HCT116 (cell line): ENCODE measurements around the gene MBD3L1. TPM values are rescaled to one million over a fixed set of nuclear protein-coding genes. Genes with fewer than 3 reads are reported as not detected.

Source experiments
- ATAC-seq: fragments of 200-7000 bp; cut with Tn5 transposase; 2 replicates; pipeline ENCODE4 v1.9.1; 2020; ENCODE audit warnings: mild to moderate bottlenecking, moderate library complexity
- BruUV-seq: library from RNA; stranded (reverse); fragments of 400-500 nt; replicated peaks from 2 replicates; lab custom pipeline; 2021; lab: Mats Ljungman, UMichigan
- CTCF ChIA-PET: fragments of 300-600 bp; sonication (Branson Sonifier 250); formaldehyde crosslinking; loops from one replicate; lab custom pipeline; 2021; ENCODE audit warnings: antibody characterized with exemption; lab: Charles Lee
- POLR2A ChIA-PET: fragments of 300-600, 350-600 bp; sonication (Branson Sonifier 250); formaldehyde crosslinking; loops from one replicate; lab custom pipeline; 2021; ENCODE audit warnings: antibody characterized with exemption; lab: Charles Lee
- RAD21 ChIA-PET, 2 experiments: fragments of 300-600 bp; sonication (Branson Sonifier 250); formaldehyde crosslinking; loops; one replicate each; lab custom pipeline; 2023; ENCODE audit warnings: low total read pairs in 2 of 2; ENCODE audit not compliant: uncharacterized antibody in 2 of 2, unreplicated experiment in 2 of 2, low non-redundant PET in 1 of 2; lab: Charles Lee
- DNase-seq: peaks from one replicate; pipeline ENCODE4 v3.0.0-alpha.2; 2010; ENCODE audit warnings: low read depth, low spot score
- H2AFZ ChIP-seq: fragments of 200-600 bp; shearing (Covaris generic), sonication (generic); 2 replicates; pipeline ENCODE4 v1.6.1; 2017; ENCODE audit warnings: low read depth, mixed run types, mixed read lengths, antibody characterized with exemption, low read length; ENCODE audit not compliant: poor library complexity, severe bottlenecking
- H3K27ac ChIP-seq: 2 replicates; pipeline ENCODE4 v1.5.1; 2012; ENCODE audit warnings: low read depth, low read length
- H3K27me3 ChIP-seq: fragments of 200-600 bp; sonication (generic); 2 replicates; pipeline ENCODE4 v1.6.1; 2016; ENCODE audit warnings: mixed run types, low read length, mixed read lengths; ENCODE audit not compliant: insufficient read depth
- H3K36me3 ChIP-seq, 2 experiments: fragments of 200-500 bp in 1 of 2; fragments of 200-600 bp in 1 of 2; sonication (Bioruptor generic) in 1 of 2; sonication (generic) in 1 of 2; 2 replicates each; pipeline versions ENCODE4 v1.5.1 to v1.6.1; 2014 to 2016; ENCODE audit warnings: low read length in 2 of 2, inconsistent platforms in 1 of 2, mixed read lengths in 1 of 2, mixed run types in 1 of 2; ENCODE audit not compliant: insufficient read depth in 2 of 2, control insufficient read depth in 1 of 2
- H3K4me1 ChIP-seq, 2 experiments: fragments of 200-600 bp in 1 of 2; sonication (generic) in 1 of 2; 2 replicates each; pipeline versions ENCODE4 v1.5.1 to v1.6.1; 2012 to 2017; ENCODE audit warnings: low read length in 2 of 2, inconsistent platforms in 1 of 2, mild to moderate bottlenecking in 1 of 2, mixed read lengths in 1 of 2, mixed run types in 1 of 2, moderate library complexity in 1 of 2; ENCODE audit not compliant: insufficient read depth in 2 of 2, control insufficient read depth in 1 of 2
- H3K4me2 ChIP-seq: fragments of 200-600 bp; sonication (generic); 2 replicates; pipeline ENCODE4 v1.6.1; 2017; ENCODE audit warnings: mixed run types, low read length, mixed read lengths
- H3K4me3 ChIP-seq, 2 experiments: fragments of 200-600 bp in 1 of 2; sonication (generic) in 1 of 2; replicated peaks in 1 of 2; 2 replicates each; pipeline ENCODE4 v1.5.1; 2011 to 2016; ENCODE audit warnings: low read length in 2 of 2, control low read depth in 1 of 2, low read depth in 1 of 2, mild to moderate bottlenecking in 1 of 2, mixed read lengths in 1 of 2, mixed run types in 1 of 2
- H3K79me2 ChIP-seq: fragments of 200-600 bp; sonication (generic); 2 replicates; pipeline ENCODE4 v1.6.1; 2017; ENCODE audit warnings: mild to moderate bottlenecking, mixed run types, low read length, moderate library complexity, mixed read lengths; ENCODE audit not compliant: insufficient read depth
- H3K9ac ChIP-seq: fragments of 200-600 bp; sonication (generic); 2 replicates; pipeline ENCODE4 v1.6.1; 2016; ENCODE audit warnings: low read length, mixed read lengths
- H3K9me2 ChIP-seq: fragments of 200-600 bp; sonication (generic), shearing (Covaris generic); 2 replicates; pipeline ENCODE4 v1.6.1; 2017; ENCODE audit warnings: mixed run types, mild to moderate bottlenecking, moderate library complexity; ENCODE audit not compliant: insufficient read depth
- H3K9me3 ChIP-seq, 2 experiments: fragments of 200-500 bp in 1 of 2; fragments of 200-600 bp in 1 of 2; sonication (Bioruptor generic) in 1 of 2; sonication (generic) in 1 of 2; 2 replicates each; pipeline ENCODE4 v1.6.1; 2014 to 2017; ENCODE audit warnings: low read length in 2 of 2, mixed read lengths in 2 of 2, inconsistent platforms in 1 of 2, low read depth in 1 of 2, mild to moderate bottlenecking in 1 of 2, mixed run types in 1 of 2, moderate library complexity in 1 of 2; ENCODE audit not compliant: control insufficient read depth in 1 of 2, insufficient read depth in 1 of 2
- H4K20me1 ChIP-seq: fragments of 200-600 bp; sonication (generic), shearing (Covaris generic); 2 replicates; pipeline ENCODE4 v1.6.1; 2017; ENCODE audit warnings: mixed run types, mild to moderate bottlenecking, moderate library complexity; ENCODE audit not compliant: insufficient read depth
- CEBPB ChIP-seq: IDR thresholded peaks from 2 replicates; pipeline ENCODE4 v1.6.1; 2012; ENCODE audit warnings: low read depth
- EGR1 ChIP-seq: IDR thresholded peaks from 2 replicates; pipeline ENCODE4 v1.6.1; 2012; ENCODE audit warnings: low read depth
- ELF1 ChIP-seq: IDR thresholded peaks from 2 replicates; pipeline ENCODE4 v1.6.1; 2012; ENCODE audit warnings: low read depth, borderline replicate concordance
- EZH2 ChIP-seq: fragments of 200-600 bp; sonication (generic); IDR thresholded peaks from 2 replicates; pipeline ENCODE4 v1.6.1; 2017; ENCODE audit warnings: antibody characterized with exemption, mixed run types
- FOSL1 ChIP-seq: IDR thresholded peaks from 2 replicates; pipeline ENCODE4 v1.6.1; 2012; ENCODE audit warnings: low read depth
- JUND ChIP-seq: IDR thresholded peaks from 2 replicates; pipeline ENCODE4 v1.6.1; 2012
- POLR2A ChIP-seq: IDR thresholded peaks from 2 replicates; pipeline ENCODE4 v1.7.0; 2011; ENCODE audit warnings: borderline replicate concordance; ENCODE audit not compliant: insufficient read depth, insufficient read length; ENCODE audit errors: extremely low read depth
- RAD21 ChIP-seq: IDR thresholded peaks from 2 replicates; pipeline ENCODE4 v1.6.1; 2012; ENCODE audit warnings: low read depth, mild to moderate bottlenecking
- SIN3A ChIP-seq: IDR thresholded peaks from 2 replicates; pipeline ENCODE4 v1.6.1; 2012; ENCODE audit warnings: low read depth
- SP1 ChIP-seq: IDR thresholded peaks from 2 replicates; pipeline ENCODE4 v1.6.1; 2012; ENCODE audit warnings: low read depth
- SRF ChIP-seq: IDR thresholded peaks from 2 replicates; pipeline ENCODE4 v1.6.1; 2012; ENCODE audit warnings: low read depth
- TCF7L2 ChIP-seq: IDR thresholded peaks from 2 replicates; pipeline ENCODE4 v1.7.0; 2011; ENCODE audit warnings: borderline replicate concordance, inconsistent platforms; ENCODE audit not compliant: insufficient read depth, insufficient read length; ENCODE audit errors: extremely low read depth
- YY1 ChIP-seq: IDR thresholded peaks from 2 replicates; pipeline ENCODE4 v1.6.1; 2011; ENCODE audit warnings: low read length, low read depth, moderate library complexity, mild to moderate bottlenecking; ENCODE audit not compliant: insufficient replicate concordance; ENCODE audit errors: extremely low read depth
- ZFX ChIP-seq: fragments of 450-650 bp; IDR thresholded peaks from 2 replicates; pipeline ENCODE4 v1.6.1; 2017
- intact Hi-C: fragments of 100-400 bp; cut with micrococcal nuclease; formaldehyde crosslinking; loops from 2 replicates; pipeline ENCODE4 v1.10.0; 2022
- total RNA-seq: library from RNA; stranded (reverse); gene quantifications from one replicate; pipeline ENCODE4 v1.2.1, GENCODE V29; 2021; ENCODE audit not compliant: unreplicated experiment
- TF ChIP-seq, protein P1 (sequence below): IDR thresholded peaks from 2 replicates; pipeline ENCODE4 v1.6.1; 2012
- TF ChIP-seq, protein P2 (sequence below): IDR thresholded peaks from 2 replicates; pipeline ENCODE4 v1.6.1; 2012
- TF ChIP-seq, protein P3 (sequence below): IDR thresholded peaks from 2 replicates; pipeline ENCODE4 v1.6.1; 2011; ENCODE audit warnings: mild to moderate bottlenecking, low read length, moderate library complexity; ENCODE audit not compliant: insufficient replicate concordance; ENCODE audit errors: extremely low read depth
- TF ChIP-seq, protein P4 (sequence below), 3 experiments: fragments of 200-600 bp in 1 of 3; sonication (generic) in 1 of 3; IDR thresholded peaks in 2 of 3; conservative IDR thresholded peaks in 1 of 3; 2 replicates each; pipeline ENCODE4 v1.5.1; 2012 to 2017; ENCODE audit warnings: low read depth in 2 of 3, low read length in 2 of 3, antibody characterized with exemption in 1 of 3, borderline replicate concordance in 1 of 3, control low read depth in 1 of 3, mild to moderate bottlenecking in 1 of 3, mixed read lengths in 1 of 3, mixed run types in 1 of 3, moderate library complexity in 1 of 3; ENCODE audit not compliant: insufficient read depth in 1 of 3

The MBD3L1 gene
- total RNA-seq, 1 experiment from 2014 or later, result not detected

DNA sequence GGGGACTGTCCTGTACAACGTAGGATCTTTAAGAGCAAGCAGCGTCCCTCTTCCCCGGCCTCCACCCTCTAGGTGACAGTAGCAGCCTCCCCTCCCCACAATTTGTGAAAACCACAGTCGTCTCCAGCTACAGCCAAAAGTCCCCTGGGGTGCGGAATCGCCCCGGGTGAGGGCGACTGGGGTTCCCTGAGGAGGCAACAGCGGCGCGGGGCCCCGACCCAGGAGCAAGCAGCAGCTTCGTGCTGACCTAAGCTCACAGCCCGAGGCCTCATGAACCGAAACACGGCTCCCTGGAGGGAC is 395 bp upstream of the MBD3L1 start:
- Histone ChIP-seq H3K79me2 (no peaks in the 10 kb centered on the region), H3K9ac (peak overlapping the region; percentile 93), H2AFZ (no peak overlapping the region), H4K20me1 (no peaks in the 10 kb centered on the region), H3K4me3 (peak overlapping the region; percentile 58 to 95), H3K4me1 (peaks cover 5 to 19% of the 10 kb centered on the region in 2 experiments; a peak in 2 of 4 replicates), H3K27me3 (no peaks in the 10 kb centered on the region), H3K36me3 (no peaks in the 10 kb centered on the region), H3K4me2 (peak overlapping the region; percentile 98), H3K9me3 (no peaks in the 10 kb centered on the region), H3K27ac (peak overlapping the region; percentile 89), H3K9me2 (no peaks in the 10 kb centered on the region)
- TF ChIP-seq SP1 (no peak), POLR2A (no peak), RAD21 (no peak), FOSL1 (no peak)
- TF ChIP-seq, protein P1, sequence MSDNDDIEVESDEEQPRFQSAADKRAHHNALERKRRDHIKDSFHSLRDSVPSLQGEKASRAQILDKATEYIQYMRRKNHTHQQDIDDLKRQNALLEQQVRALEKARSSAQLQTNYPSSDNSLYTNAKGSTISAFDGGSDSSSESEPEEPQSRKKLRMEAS, result no peak
- TF ChIP-seq, protein P2, sequence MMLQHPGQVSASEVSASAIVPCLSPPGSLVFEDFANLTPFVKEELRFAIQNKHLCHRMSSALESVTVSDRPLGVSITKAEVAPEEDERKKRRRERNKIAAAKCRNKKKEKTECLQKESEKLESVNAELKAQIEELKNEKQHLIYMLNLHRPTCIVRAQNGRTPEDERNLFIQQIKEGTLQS, result no peak
- TF ChIP-seq, protein P3, sequence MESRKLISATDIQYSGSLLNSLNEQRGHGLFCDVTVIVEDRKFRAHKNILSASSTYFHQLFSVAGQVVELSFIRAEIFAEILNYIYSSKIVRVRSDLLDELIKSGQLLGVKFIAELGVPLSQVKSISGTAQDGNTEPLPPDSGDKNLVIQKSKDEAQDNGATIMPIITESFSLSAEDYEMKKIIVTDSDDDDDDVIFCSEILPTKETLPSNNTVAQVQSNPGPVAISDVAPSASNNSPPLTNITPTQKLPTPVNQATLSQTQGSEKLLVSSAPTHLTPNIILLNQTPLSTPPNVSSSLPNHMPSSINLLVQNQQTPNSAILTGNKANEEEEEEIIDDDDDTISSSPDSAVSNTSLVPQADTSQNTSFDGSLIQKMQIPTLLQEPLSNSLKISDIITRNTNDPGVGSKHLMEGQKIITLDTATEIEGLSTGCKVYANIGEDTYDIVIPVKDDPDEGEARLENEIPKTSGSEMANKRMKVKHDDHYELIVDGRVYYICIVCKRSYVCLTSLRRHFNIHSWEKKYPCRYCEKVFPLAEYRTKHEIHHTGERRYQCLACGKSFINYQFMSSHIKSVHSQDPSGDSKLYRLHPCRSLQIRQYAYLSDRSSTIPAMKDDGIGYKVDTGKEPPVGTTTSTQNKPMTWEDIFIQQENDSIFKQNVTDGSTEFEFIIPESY, result no peak
- intact Hi-C loops, result loop anchor here (2.0 to 10.0 kb wide), 3 partner anchors 153 to 243 kb away; partner anchors contain the start of gene MUC16
- no peak for DNase-seq
- ChIA-PET RAD21 (no interaction called here), POLR2A (no interaction called here), CTCF (no interaction called here)
- ATAC-seq, result peak; percentile 21
- BruUV-seq, result no TSS peak

DNA sequence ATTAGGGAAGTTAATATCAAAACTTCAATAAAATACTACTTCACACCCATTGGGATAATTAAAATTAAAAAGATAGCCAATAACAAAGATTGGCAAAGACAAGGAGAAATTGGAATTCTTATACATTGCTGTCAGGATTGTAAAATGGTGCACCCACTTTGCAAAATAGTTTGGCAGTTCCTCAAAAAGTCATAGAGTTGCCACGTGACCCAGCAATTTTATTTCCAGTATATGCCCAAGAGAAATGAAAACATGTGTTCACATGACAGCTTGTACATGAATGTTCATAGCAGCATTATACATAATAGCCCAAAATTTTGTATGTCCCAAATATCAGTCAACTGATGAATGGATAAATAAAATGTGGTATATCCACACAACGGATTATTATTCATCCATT is 3.3 kb downstream of the MBD3L1 start:
- H4K20me1 ChIP-seq, result no peaks in the 10 kb centered on the region
- no peaks in the 10 kb centered on the region for H3K9me3 ChIP-seq
- no peak overlapping the region for H3K9ac ChIP-seq
- no peak overlapping the region for H3K4me2 ChIP-seq
- no peaks in the 10 kb centered on the region for H3K36me3 ChIP-seq
- DNase-seq, result no peak
- H3K4me1 ChIP-seq, result peaks cover 5 to 19% of the 10 kb centered on the region in 2 experiments; a peak in 2 of 4 replicates
- no peak overlapping the region for H2AFZ ChIP-seq
- H3K79me2 ChIP-seq, result no peaks in the 10 kb centered on the region
- H3K27ac ChIP-seq, result no peak overlapping the region
- ChIA-PET RAD21 (no interaction called here), CTCF (no interaction called here), POLR2A (no interaction called here)
- H3K27me3 ChIP-seq, result no peaks in the 10 kb centered on the region
- H3K4me3 ChIP-seq, result no peak overlapping the region
- BruUV-seq, result no TSS peak
- H3K9me2 ChIP-seq, result no peaks in the 10 kb centered on the region
- ATAC-seq, result no peak
- intact Hi-C loops, result loop anchor here (10.0 kb wide), 2 partner anchors 149 to 179 kb away; partner anchors contain the start of gene MUC16
- TF ChIP-seq JUND (no peak), SP1 (no peak), SRF (no peak), EZH2 (no peak), EGR1 (no peak), ELF1 (no peak), POLR2A (no peak), CEBPB (no peak), YY1 (no peak), TCF7L2 (no peak), ZFX (no peak), SIN3A (no peak)
- TF ChIP-seq, protein P2, result no peak
- TF ChIP-seq, protein P4, sequence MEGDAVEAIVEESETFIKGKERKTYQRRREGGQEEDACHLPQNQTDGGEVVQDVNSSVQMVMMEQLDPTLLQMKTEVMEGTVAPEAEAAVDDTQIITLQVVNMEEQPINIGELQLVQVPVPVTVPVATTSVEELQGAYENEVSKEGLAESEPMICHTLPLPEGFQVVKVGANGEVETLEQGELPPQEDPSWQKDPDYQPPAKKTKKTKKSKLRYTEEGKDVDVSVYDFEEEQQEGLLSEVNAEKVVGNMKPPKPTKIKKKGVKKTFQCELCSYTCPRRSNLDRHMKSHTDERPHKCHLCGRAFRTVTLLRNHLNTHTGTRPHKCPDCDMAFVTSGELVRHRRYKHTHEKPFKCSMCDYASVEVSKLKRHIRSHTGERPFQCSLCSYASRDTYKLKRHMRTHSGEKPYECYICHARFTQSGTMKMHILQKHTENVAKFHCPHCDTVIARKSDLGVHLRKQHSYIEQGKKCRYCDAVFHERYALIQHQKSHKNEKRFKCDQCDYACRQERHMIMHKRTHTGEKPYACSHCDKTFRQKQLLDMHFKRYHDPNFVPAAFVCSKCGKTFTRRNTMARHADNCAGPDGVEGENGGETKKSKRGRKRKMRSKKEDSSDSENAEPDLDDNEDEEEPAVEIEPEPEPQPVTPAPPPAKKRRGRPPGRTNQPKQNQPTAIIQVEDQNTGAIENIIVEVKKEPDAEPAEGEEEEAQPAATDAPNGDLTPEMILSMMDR (IDR thresholded peaks at IDR 0.05 in 2 of 3, conservative IDR thresholded peaks at IDR 0.05 in 1 of 3; ENCODE audit: borderline replicate concordance in 1 of 3, insufficient read depth in 1 of 3, low read depth in 2 of 3, low read length in 2 of 3), result no peak
